Stimulated activated naive CD8-positive, alpha-beta T cell treated with anti-CD3 and anti-CD28 coated beads, Interleukin-15, amount 100 ng/mL, for 72 hours (primary cell): ENCODE results near the gene CATSPER4.
A peak's percentile ranks its signal among the peaks of the same experiment; 100 is the strongest.

ENCODE experiments used
- ATAC-seq: fragments of 150-1000 bp; cut with Tn5 transposase; 2 replicates; pipeline ENCODE4 v1.10.0; 2021; ENCODE audit warnings: mild to moderate bottlenecking, moderate library complexity
- DNase-seq, 2 donors: peaks; one replicate each; pipeline ENCODE4 v3.0.0; 2021 to 2022
- H3K27ac Mint-ChIP-seq, 2 donors: one replicate each; pipeline ENCODE4 v1.8.0; 2022; ENCODE audit warnings: mild to moderate bottlenecking in 2 of 2, mixed read lengths in 2 of 2, moderate library complexity in 2 of 2
- H3K27me3 Mint-ChIP-seq: one replicate; pipeline ENCODE4 v1.8.0; 2022; ENCODE audit warnings: mixed read lengths
- H3K4me1 Mint-ChIP-seq: one replicate; pipeline ENCODE4 v1.8.0; 2022; ENCODE audit warnings: mild to moderate bottlenecking, mixed read lengths
- H3K4me3 Mint-ChIP-seq, 2 donors: one replicate each; pipeline ENCODE4 v1.8.0; 2022; ENCODE audit warnings: mild to moderate bottlenecking in 2 of 2, mixed read lengths in 2 of 2, moderate library complexity in 1 of 2
- H3K9me3 Mint-ChIP-seq, 2 donors: one replicate each; pipeline ENCODE4 v1.8.0; 2022; ENCODE audit warnings: mixed read lengths in 2 of 2

The CATSPER4 gene

DNA sequence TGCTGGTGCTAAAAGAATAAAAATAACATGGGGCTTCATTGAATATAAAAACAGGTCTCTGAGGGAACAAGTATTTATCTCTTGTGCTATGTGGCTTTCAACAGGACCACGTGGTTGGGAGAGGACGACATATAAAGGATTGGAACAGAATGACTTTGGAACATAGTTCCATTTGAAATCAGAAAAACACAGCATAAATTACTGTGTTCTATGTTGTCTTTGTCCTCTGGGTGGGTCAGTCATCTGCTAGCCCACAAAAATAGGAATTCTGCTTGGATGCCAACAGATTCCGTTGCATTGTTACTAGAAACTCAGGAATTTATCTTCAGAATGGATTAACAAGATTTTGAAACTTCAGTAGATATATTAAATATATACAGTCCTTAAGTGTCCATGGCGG is 49.5 kb downstream of the CATSPER4 start:
- DNase-seq (no peak), ATAC-seq (no peak)
- no peaks in the 10 kb centered on the region for H3K27me3 Mint-ChIP-seq
- peak overlapping the region in 1 of 2 donors; percentile 38 for H3K27ac Mint-ChIP-seq
- peaks cover 29% of the 10 kb centered on the region for H3K4me1 Mint-ChIP-seq
- no peak overlapping the region for H3K4me3 Mint-ChIP-seq
- no peaks in the 10 kb centered on the region for H3K9me3 Mint-ChIP-seq
